Endothelial cell of umbilical vein (primary cell): ENCODE data around the gene PRPF31. TPM values are rescaled to one million over a fixed set of nuclear protein-coding genes. Genes with fewer than 3 reads are reported as not detected.

ENCODE experiments used
- BruUV-seq: library from RNA; stranded (reverse); fragments of 400-500 nt; replicated peaks from 2 replicates; lab custom pipeline; 2021; lab: Mats Ljungman, UMichigan
- CTCF ChIA-PET: fragments of 300-600, 350-600 bp; sonication (Branson Sonifier 250); formaldehyde crosslinking; loops from one replicate; lab custom pipeline; 2021; ENCODE audit warnings: antibody characterized with exemption, inconsistent platforms; lab: Charles Lee
- POLR2A ChIA-PET: fragments of 300-600, 350-600 bp; sonication (Branson Sonifier 250); formaldehyde crosslinking; loops from one replicate; lab custom pipeline; 2021; ENCODE audit warnings: antibody characterized with exemption, inconsistent platforms; lab: Charles Lee
- DNase-seq: peaks from one replicate; pipeline ENCODE4 v3.0.0-alpha.2; 2011; ENCODE audit warnings: low read depth, low spot score
- FAIRE-seq: peaks from 2 replicates; lab custom pipeline; 2011; peaks lifted over from hg19 to GRCh38; lab: Jason Lieb, UNC
- H2AFZ ChIP-seq: 2 replicates; pipeline ENCODE4 v1.6.0; 2012; ENCODE audit warnings: low read depth, low read length, control low read depth, inconsistent platforms
- H3K27ac ChIP-seq: 2 replicates; pipeline ENCODE4 v1.5.1; 2011; ENCODE audit warnings: low read depth, mild to moderate bottlenecking, control low read depth, low read length, moderate library complexity; ENCODE audit not compliant: insufficient read depth
- H3K27me3 ChIP-seq, 2 experiments: 2 replicates each; pipeline versions ENCODE4 v1.6.0 to v1.6.1; 2011; ENCODE audit warnings: low read length in 2 of 2, mixed read lengths in 1 of 2; ENCODE audit not compliant: control insufficient read depth in 2 of 2, insufficient read depth in 2 of 2
- H3K36me3 ChIP-seq, 2 experiments: 2 replicates in 1 of 2; 3 replicates in 1 of 2; pipeline ENCODE4 v1.5.1; 2011; ENCODE audit warnings: low read length in 2 of 2, mild to moderate bottlenecking in 1 of 2, moderate library complexity in 1 of 2; ENCODE audit not compliant: control insufficient read depth in 2 of 2, insufficient read depth in 2 of 2; ENCODE audit errors: extremely low read depth in 1 of 2
- H3K4me1 ChIP-seq: 3 replicates; pipeline ENCODE4 v1.5.1; 2011; ENCODE audit warnings: mild to moderate bottlenecking, low read length; ENCODE audit not compliant: control insufficient read depth, insufficient read depth; ENCODE audit errors: extremely low read depth
- H3K4me2 ChIP-seq: 2 replicates; pipeline ENCODE4 v1.6.1; 2011; ENCODE audit warnings: low read length, control low read depth, mixed read lengths; ENCODE audit not compliant: insufficient read depth
- H3K4me3 ChIP-seq, 3 experiments: fragments of 200-600 bp in 1 of 3; sonication (generic), shearing (Covaris generic) in 1 of 3; replicated peaks in 1 of 3; 2 replicates each; pipeline ENCODE4 v1.5.1; 2011 to 2016; ENCODE audit warnings: control low read depth in 3 of 3, low read length in 3 of 3, mild to moderate bottlenecking in 2 of 3, inconsistent platforms in 1 of 3, low read depth in 1 of 3, moderate library complexity in 1 of 3; ENCODE audit not compliant: insufficient read depth in 1 of 3
- H3K79me2 ChIP-seq: 2 replicates; pipeline ENCODE4 v1.6.0; 2012; ENCODE audit warnings: low read length, inconsistent platforms; ENCODE audit not compliant: control insufficient read depth, insufficient read depth
- H3K9ac ChIP-seq: replicated peaks from 2 replicates; pipeline ENCODE3; 2011; ENCODE audit warnings: low read length, control low read depth; ENCODE audit not compliant: insufficient read depth; ENCODE audit errors: extremely low read depth
- H3K9me1 ChIP-seq: replicated peaks from 3 replicates; pipeline ENCODE4 v1.6.0; 2011; ENCODE audit warnings: mild to moderate bottlenecking, low read length; ENCODE audit not compliant: control insufficient read depth, insufficient read depth; ENCODE audit errors: extremely low read depth
- H3K9me3 ChIP-seq: replicated peaks from 2 replicates; pipeline ENCODE4 v1.5.1; 2012; ENCODE audit warnings: low read length, inconsistent platforms; ENCODE audit not compliant: control insufficient read depth, insufficient read depth
- H4K20me1 ChIP-seq: replicated peaks from 2 replicates; pipeline ENCODE3; 2011; ENCODE audit warnings: mild to moderate bottlenecking, low read length; ENCODE audit not compliant: control insufficient read depth, insufficient read depth; ENCODE audit errors: extremely low read depth
- CTCF ChIP-seq, 2 donors: IDR thresholded peaks; 1 replicate in 1 of 2; 2 replicates in 1 of 2; pipeline ENCODE4 v1.5.1; 2011; ENCODE audit warnings: low read length in 2 of 2, mild to moderate bottlenecking in 2 of 2, moderate library complexity in 2 of 2, control low read depth in 1 of 2, inconsistent platforms in 1 of 2, low read depth in 1 of 2; ENCODE audit not compliant: insufficient read depth in 1 of 2; ENCODE audit errors: extremely low read depth in 1 of 2
- EZH2 ChIP-seq: IDR thresholded peaks from 2 replicates; pipeline ENCODE4 v1.6.1; 2012; ENCODE audit warnings: borderline replicate concordance, low read depth, mild to moderate bottlenecking, moderate library complexity, low read length, inconsistent platforms; ENCODE audit not compliant: severe bottlenecking
- FOS ChIP-seq: IDR thresholded peaks from 2 replicates; pipeline ENCODE4 v1.6.1; 2011; ENCODE audit warnings: mild to moderate bottlenecking, low read length, moderate library complexity, borderline replicate concordance; ENCODE audit not compliant: insufficient read depth
- GATA2 ChIP-seq: IDR thresholded peaks from 2 replicates; pipeline ENCODE4 v1.7.0; 2011; ENCODE audit warnings: low read depth, mild to moderate bottlenecking, moderate library complexity, mixed read lengths, low read length; ENCODE audit not compliant: insufficient read length, insufficient read depth
- JUN ChIP-seq: IDR thresholded peaks from 2 replicates; pipeline ENCODE4 v1.6.1; 2011; ENCODE audit warnings: borderline replicate concordance, low read depth; ENCODE audit not compliant: insufficient read length, insufficient read depth
- MAX ChIP-seq: IDR thresholded peaks from 2 replicates; pipeline ENCODE4 v1.6.1; 2011; ENCODE audit not compliant: insufficient read depth, insufficient read length
- MYC ChIP-seq: IDR thresholded peaks from one replicate; pipeline ENCODE4 v1.6.1; 2011; ENCODE audit warnings: mild to moderate bottlenecking, low read depth, low read length
- POLR2A ChIP-seq: IDR thresholded peaks from 2 replicates; pipeline ENCODE4 v1.6.1; 2012; ENCODE audit warnings: low read depth, mild to moderate bottlenecking, control low read depth, low read length
- POLR2AphosphoS5 ChIP-seq: IDR thresholded peaks from 2 replicates; pipeline ENCODE4 v1.6.1; 2012; ENCODE audit warnings: low read depth, mild to moderate bottlenecking, control low read depth, low read length, moderate library complexity; ENCODE audit not compliant: insufficient read depth
- dilution Hi-C: fragments of 300-500 bp; cut with MboI; formaldehyde crosslinking; loops from one replicate; pipeline ENCODE4 v1.15.0; 2019; ENCODE audit warnings: low sequenced_read_pairs; ENCODE audit not compliant: extremely low pct_ligation_motif_present
- intact Hi-C: fragments of 100-400 bp; cut with micrococcal nuclease; formaldehyde crosslinking; loops from one replicate; pipeline ENCODE4 v1.10.0; 2022
- polyA plus RNA-seq, 4 experiments: library from polyadenylated mRNA; depleted of rRNA in 3 of 4; stranded (reverse) in 3 of 4; unstranded in 1 of 4; fragments of >200 nt; gene quantifications; 2 replicates each; pipeline versions ENCODE4 v1.2.1 to v1.2.3, GENCODE V29; 2011 to 2012; ENCODE audit warnings: missing spikeins in 1 of 4
- total RNA-seq: library from RNA; stranded (reverse); gene quantifications from 2 replicates; pipeline ENCODE4 v1.2.3, GENCODE V29; 2021

PRPF31 gene
- total and polyA plus RNA-seq, 2 donors (not counting 3 experiments of a cell fraction or from before 2014, with no cell fraction given), result 76.2 to 101 TPM

- H4K20me1 ChIP-seq, result no peaks in the 10 kb centered on the region
- no peak overlapping the region for H2AFZ ChIP-seq
- no peak overlapping the region for H3K9ac ChIP-seq
- ChIA-PET POLR2A (interaction anchor here (0.6 kb wide), 1 partner anchor 20 kb away, joined by 3 read pairs; no protein-coding TSS in a partner anchor), CTCF (interaction anchor here (0.6 to 1.9 kb wide), 16 partner anchors 13 to 223 kb away, joined by 3 to 25 read pairs (median 4); partner anchors contain the start of genes CNOT3, MBOAT7 and TSEN34)
- H3K36me3 ChIP-seq, result no peaks in the 10 kb centered on the region
- H3K27ac ChIP-seq, result no peak overlapping the region
- TF ChIP-seq JUN (no peak), CTCF (IDR thresholded peaks at IDR 0.05; ENCODE audit: extremely low read depth in 1 of 2, insufficient read depth in 1 of 2, low read depth in 1 of 2, low read length in 2 of 2) (peak; percentile 82 to 96), MAX (no peak), MYC (no peak), POLR2AphosphoS5 (peak; percentile 29), GATA2 (no peak), POLR2A (no peak), EZH2 (no peak), FOS (no peak)
- H3K27me3 ChIP-seq, result peaks cover 0 to 8% of the 10 kb centered on the region in 2 experiments
- no peaks in the 10 kb centered on the region for H3K9me3 ChIP-seq
- peak; percentile 82 for DNase-seq
- BruUV-seq, result no TSS peak
- H3K4me3 ChIP-seq, result no peak overlapping the region
- dilution Hi-C loops (no loop called here), intact Hi-C loops (loop anchor here (1.0 kb wide), 3 partner anchors 42 to 98 kb away; no protein-coding TSS in a partner anchor)
- H3K4me1 ChIP-seq, result no peaks in the 10 kb centered on the region
- no peaks in the 10 kb centered on the region for H3K9me1 ChIP-seq
- FAIRE-seq, result peak; percentile 92
- H3K79me2 ChIP-seq, result no peaks in the 10 kb centered on the region
- H3K4me2 ChIP-seq, result no peak overlapping the region
Measured at GRCh38 chr19:54168174-54168917, 52.8 kb downstream of the PRPF31 start.
